ENCODE measurements around the gene BMPR1B. TPM values are rescaled to one million over a fixed set of nuclear protein-coding genes. Genes with fewer than 3 reads are reported as not detected.

The BMPR1B gene
- total and polyA plus RNA-seq, 7 donors: 0.07 to 2.2 (median 1.8) TPM; not detected in 2

DNA sequence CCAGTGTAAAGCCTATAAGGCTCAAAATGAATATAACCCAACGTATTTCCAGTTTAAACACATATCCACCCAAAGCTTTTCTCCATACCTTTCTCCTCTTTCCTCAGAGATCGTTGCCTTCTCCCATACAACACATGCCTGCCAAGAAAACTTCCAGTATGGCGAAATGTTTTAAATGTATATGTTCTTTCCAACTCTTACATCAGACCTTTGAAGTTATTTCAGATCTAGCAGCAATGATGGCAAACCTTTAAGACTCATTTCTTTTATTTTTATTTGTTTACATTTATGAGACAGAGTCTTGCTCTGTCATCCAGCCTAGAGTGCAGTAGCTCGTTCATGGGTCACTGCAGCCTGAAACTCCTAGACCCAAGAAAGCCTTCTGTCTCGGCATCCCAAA, 265.4 kb downstream of the BMPR1B start:
- H3K9me3 ChIP-seq: no peaks in the 10 kb centered on the region
- no peak overlapping the region for H3K27ac ChIP-seq
- intact Hi-C loops (cut with DNase I): no loop called here
- no peak for DNase-seq
- TF ChIP-seq POLR2A (IDR thresholded peaks at IDR 0.05): no peak
- TF ChIP-seq POLR2AphosphoS5 (IDR thresholded peaks at IDR 0.05): no peak
- TF ChIP-seq, protein P1, sequence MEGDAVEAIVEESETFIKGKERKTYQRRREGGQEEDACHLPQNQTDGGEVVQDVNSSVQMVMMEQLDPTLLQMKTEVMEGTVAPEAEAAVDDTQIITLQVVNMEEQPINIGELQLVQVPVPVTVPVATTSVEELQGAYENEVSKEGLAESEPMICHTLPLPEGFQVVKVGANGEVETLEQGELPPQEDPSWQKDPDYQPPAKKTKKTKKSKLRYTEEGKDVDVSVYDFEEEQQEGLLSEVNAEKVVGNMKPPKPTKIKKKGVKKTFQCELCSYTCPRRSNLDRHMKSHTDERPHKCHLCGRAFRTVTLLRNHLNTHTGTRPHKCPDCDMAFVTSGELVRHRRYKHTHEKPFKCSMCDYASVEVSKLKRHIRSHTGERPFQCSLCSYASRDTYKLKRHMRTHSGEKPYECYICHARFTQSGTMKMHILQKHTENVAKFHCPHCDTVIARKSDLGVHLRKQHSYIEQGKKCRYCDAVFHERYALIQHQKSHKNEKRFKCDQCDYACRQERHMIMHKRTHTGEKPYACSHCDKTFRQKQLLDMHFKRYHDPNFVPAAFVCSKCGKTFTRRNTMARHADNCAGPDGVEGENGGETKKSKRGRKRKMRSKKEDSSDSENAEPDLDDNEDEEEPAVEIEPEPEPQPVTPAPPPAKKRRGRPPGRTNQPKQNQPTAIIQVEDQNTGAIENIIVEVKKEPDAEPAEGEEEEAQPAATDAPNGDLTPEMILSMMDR (IDR thresholded peaks at IDR 0.05): no peak
- TF ChIP-seq EP300 (IDR thresholded peaks at IDR 0.05): no peak
- H3K36me3 ChIP-seq: no peaks in the 10 kb centered on the region
- no peaks in the 10 kb centered on the region for H3K4me1 ChIP-seq
- WGBS, 2 donors: 77 to 78% methylated on average over 5 of the region's 5 CpGs
- H3K4me3 ChIP-seq: no peak overlapping the region
- H3K27me3 ChIP-seq: no peaks in the 10 kb centered on the region

DNA sequence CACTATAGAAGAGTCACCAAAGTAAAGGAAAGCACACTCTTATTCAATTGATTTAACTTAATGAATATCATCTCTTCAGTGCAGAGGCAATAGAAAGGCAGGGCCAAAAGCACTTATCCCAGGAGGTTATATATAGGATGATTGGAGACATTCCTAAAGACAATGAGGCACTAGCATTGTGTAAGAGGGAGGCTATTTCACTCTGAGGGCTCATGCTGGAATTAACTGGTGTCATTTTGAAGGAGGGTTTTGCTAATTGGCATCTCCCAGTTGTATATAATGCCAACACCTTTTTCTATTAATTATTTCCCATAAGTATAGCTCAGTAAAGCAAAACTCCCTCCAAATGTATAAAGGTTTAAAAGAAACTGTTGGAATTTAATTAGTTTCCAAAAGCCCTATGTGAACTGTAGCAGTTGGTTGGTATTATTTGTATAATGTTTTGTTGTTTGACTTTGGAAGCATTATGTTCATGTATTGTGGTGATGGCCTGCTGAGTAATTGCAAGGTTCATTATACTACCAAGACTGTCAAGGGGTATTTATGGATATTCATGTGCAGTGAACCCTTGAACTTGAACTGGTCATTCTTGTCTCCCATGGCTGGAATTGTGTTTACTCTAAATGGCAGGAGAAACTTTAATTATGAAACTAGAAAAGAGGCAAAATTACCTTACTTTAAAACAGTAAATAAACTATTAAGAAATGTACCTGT, 270.3 kb downstream of the BMPR1B start:
- Histone ChIP-seq H3K27me3 (no peaks in the 10 kb centered on the region), H3K36me3 (no peaks in the 10 kb centered on the region), H3K4me3 (no peak overlapping the region), H3K4me1 (no peaks in the 10 kb centered on the region), H3K27ac (no peak overlapping the region), H3K9me3 (no peaks in the 10 kb centered on the region)
- TF ChIP-seq EP300 (IDR thresholded peaks at IDR 0.05) (no peak), POLR2A (IDR thresholded peaks at IDR 0.05) (no peak), POLR2AphosphoS5 (IDR thresholded peaks at IDR 0.05) (no peak)
- TF ChIP-seq, protein P1 (IDR thresholded peaks at IDR 0.05): no peak
- DNase-seq: no peak
- intact Hi-C loops (cut with DNase I): no loop called here

DNA sequence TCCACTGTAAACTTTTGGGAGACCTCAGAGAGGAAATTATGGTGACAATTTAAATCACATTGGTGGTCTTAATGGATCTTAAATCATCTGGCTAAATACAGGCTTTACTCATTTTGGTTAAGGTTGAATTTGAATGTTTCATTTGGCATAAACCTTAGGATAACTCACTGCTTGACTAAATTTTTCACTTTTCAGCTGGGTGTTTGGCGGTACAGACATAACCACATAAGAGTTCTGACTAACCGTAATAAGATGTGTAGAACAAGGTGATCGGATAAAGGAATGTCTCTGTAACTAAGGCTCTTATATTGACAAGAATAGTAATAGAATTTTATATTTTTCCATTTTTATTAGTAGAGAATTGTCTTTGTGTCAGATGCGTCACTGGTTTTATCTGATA, 281.0 kb downstream of the BMPR1B start:
- WGBS, 2 donors: 96% methylated on average over 4 of the region's 4 CpGs
- Histone ChIP-seq H3K27ac (no peak overlapping the region), H3K36me3 (no peaks in the 10 kb centered on the region), H3K4me1 (no peaks in the 10 kb centered on the region), H3K27me3 (no peaks in the 10 kb centered on the region), H3K4me3 (no peak overlapping the region), H3K9me3 (no peaks in the 10 kb centered on the region)
- intact Hi-C loops (cut with DNase I): no loop called here
- DNase-seq: no peak
- TF ChIP-seq, protein P1 (IDR thresholded peaks at IDR 0.05): no peak
- TF ChIP-seq POLR2A (IDR thresholded peaks at IDR 0.05) (no peak), EP300 (IDR thresholded peaks at IDR 0.05) (no peak), POLR2AphosphoS5 (IDR thresholded peaks at IDR 0.05) (no peak)

DNA sequence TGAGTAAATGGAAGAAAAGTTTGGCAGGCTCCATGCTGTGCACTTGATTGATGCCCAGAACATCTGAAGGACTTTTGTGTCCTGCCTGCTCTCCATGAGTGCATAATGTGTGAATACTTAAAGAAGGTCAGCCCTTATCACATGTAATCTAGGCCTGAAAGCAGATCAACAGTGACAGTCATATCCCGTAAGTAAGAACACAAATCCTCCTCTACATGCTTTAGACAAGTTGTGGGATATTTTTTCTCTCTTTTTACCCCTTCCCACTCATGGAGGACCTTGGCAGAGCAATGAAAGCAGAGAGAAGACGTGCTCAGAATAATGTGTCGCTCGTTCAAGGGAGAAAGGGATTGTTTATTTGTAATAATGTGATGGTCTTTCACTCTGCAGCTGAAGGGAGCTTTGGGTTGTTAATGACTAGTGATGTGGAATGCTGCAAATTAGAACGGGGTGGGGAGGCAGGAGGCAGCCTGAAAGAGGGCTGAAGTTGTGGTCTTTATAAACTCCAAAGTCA, 286.6 kb downstream of the BMPR1B start:
- TF ChIP-seq, protein P1 (IDR thresholded peaks at IDR 0.05): no peak
- TF ChIP-seq EP300 (IDR thresholded peaks at IDR 0.05) (no peak), POLR2AphosphoS5 (IDR thresholded peaks at IDR 0.05) (no peak), POLR2A (IDR thresholded peaks at IDR 0.05) (no peak)
- Histone ChIP-seq H3K4me3 (no peak overlapping the region), H3K36me3 (no peaks in the 10 kb centered on the region), H3K27me3 (no peaks in the 10 kb centered on the region), H3K4me1 (no peaks in the 10 kb centered on the region), H3K27ac (no peak overlapping the region), H3K9me3 (no peaks in the 10 kb centered on the region)
- intact Hi-C loops (cut with DNase I): no loop called here
- WGBS, 2 donors: 65 to 72% methylated on average over 5 of the region's 5 CpGs
- DNase-seq: no peak

DNA sequence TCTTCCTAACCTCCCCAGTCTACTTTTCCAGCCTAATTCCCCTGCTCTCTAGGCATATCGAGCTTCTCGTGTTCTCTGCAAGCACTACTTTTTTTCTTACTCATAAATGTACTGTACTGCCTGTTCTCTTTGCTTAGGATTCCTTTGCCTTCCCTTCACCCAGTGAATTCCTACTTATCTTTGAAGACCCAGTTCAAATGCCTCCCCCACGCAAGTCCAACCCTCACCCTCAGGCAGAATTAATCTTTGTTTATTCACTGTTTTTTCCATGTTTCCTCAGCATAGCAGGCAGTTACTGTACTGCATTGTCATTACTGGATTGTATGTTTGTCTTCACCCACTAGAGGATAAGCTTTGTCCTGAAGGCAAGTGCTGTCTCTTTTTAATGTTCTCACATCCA, 287.7 kb downstream of the BMPR1B start:
- WGBS, 2 donors: 49 to 63% methylated on average over 3 of the region's 3 CpGs
- DNase-seq: no peak
- Histone ChIP-seq H3K9me3 (no peaks in the 10 kb centered on the region), H3K36me3 (no peaks in the 10 kb centered on the region), H3K4me1 (no peaks in the 10 kb centered on the region), H3K27me3 (no peaks in the 10 kb centered on the region), H3K4me3 (no peak overlapping the region), H3K27ac (no peak overlapping the region)
- TF ChIP-seq POLR2AphosphoS5 (IDR thresholded peaks at IDR 0.05) (no peak), EP300 (IDR thresholded peaks at IDR 0.05) (no peak), POLR2A (IDR thresholded peaks at IDR 0.05) (no peak)
- TF ChIP-seq, protein P1 (IDR thresholded peaks at IDR 0.05): no peak
- intact Hi-C loops (cut with DNase I): no loop called here
